Naive thymus-derived CD4-positive, alpha-beta T cell (primary cell): ENCODE results near the gene FUZ. TPM values are rescaled to one million over a fixed set of nuclear protein-coding genes. Genes with fewer than 3 reads are reported as not detected.
A peak's percentile ranks its signal among the peaks of the same experiment; 100 is the strongest.

ENCODE experiments used
- ATAC-seq: fragments of 150-1000 bp; cut with Tn5 transposase; 2 replicates; pipeline ENCODE4 v1.10.0; 2021; ENCODE audit warnings: mild to moderate bottlenecking, moderate library complexity
- CTCF ChIA-PET: fragments of 350-600 bp; sonication (Branson Sonifier 250); formaldehyde crosslinking; loops from one replicate; lab custom pipeline; 2021; ENCODE audit warnings: antibody characterized with exemption; lab: Charles Lee
- POLR2A ChIA-PET: fragments of 350-600 bp; sonication (Branson Sonifier 250); formaldehyde crosslinking; loops from one replicate; lab custom pipeline; 2021; ENCODE audit warnings: antibody characterized with exemption, inconsistent platforms; lab: Charles Lee
- DNase-seq, 9 donors: peaks; one replicate each; pipeline versions ENCODE4 v3.0.0 to v3.0.0-alpha.2; 2020 to 2022; ENCODE audit warnings: mixed read lengths in 1 of 9
- H3K27ac ChIP-seq: one replicate; pipeline ENCODE4 v1.7.0; 2013; ENCODE audit warnings: mild to moderate bottlenecking, low read depth, low read length, moderate library complexity
- H3K27me3 ChIP-seq, 2 donors: one replicate each; pipeline ENCODE4 v1.7.0; 2013; ENCODE audit warnings: low read length in 2 of 2, mild to moderate bottlenecking in 2 of 2, moderate library complexity in 2 of 2; ENCODE audit not compliant: control insufficient read depth in 2 of 2, insufficient read depth in 2 of 2
- H3K36me3 ChIP-seq, 3 experiments: 1 replicate in 2 of 3; 2 replicates in 1 of 3; pipeline ENCODE4 v1.7.0; 2013; ENCODE audit warnings: low read length in 3 of 3, mild to moderate bottlenecking in 3 of 3, moderate library complexity in 1 of 3; ENCODE audit not compliant: insufficient read depth in 3 of 3, control insufficient read depth in 2 of 3
- H3K4me1 ChIP-seq, 2 donors: one replicate each; pipeline ENCODE4 v1.7.0; 2013; ENCODE audit warnings: low read length in 2 of 2, mild to moderate bottlenecking in 2 of 2, moderate library complexity in 1 of 2; ENCODE audit not compliant: control insufficient read depth in 2 of 2, insufficient read depth in 2 of 2
- H3K4me3 ChIP-seq: 2 replicates; pipeline ENCODE4 v1.7.0; 2013; ENCODE audit warnings: mild to moderate bottlenecking, low read length
- H3K9me3 ChIP-seq, 3 experiments: 1 replicate in 2 of 3; 2 replicates in 1 of 3; pipeline ENCODE4 v1.7.0; 2013; ENCODE audit warnings: low read length in 3 of 3; ENCODE audit not compliant: control insufficient read depth in 2 of 3
- H3K27ac Mint-ChIP-seq, 9 donors: one replicate each; pipeline ENCODE4 v1.8.0; 2020 to 2022; ENCODE audit warnings: mixed read lengths in 9 of 9, mild to moderate bottlenecking in 8 of 9, moderate library complexity in 5 of 9, inconsistent platforms in 2 of 9
- H3K27me3 Mint-ChIP-seq, 5 donors: one replicate each; pipeline ENCODE4 v1.8.0; 2021 to 2022; ENCODE audit warnings: mixed read lengths in 5 of 5, mild to moderate bottlenecking in 1 of 5
- H3K36me3 Mint-ChIP-seq, 5 donors: one replicate each; pipeline ENCODE4 v1.8.0; 2020 to 2022; ENCODE audit warnings: mixed read lengths in 5 of 5, mild to moderate bottlenecking in 3 of 5, inconsistent platforms in 1 of 5
- H3K4me1 Mint-ChIP-seq, 7 donors: one replicate each; pipeline ENCODE4 v1.8.0; 2020 to 2022; ENCODE audit warnings: mixed read lengths in 7 of 7, mild to moderate bottlenecking in 3 of 7, inconsistent platforms in 1 of 7
- H3K4me3 Mint-ChIP-seq, 10 donors: one replicate each; pipeline ENCODE4 v1.8.0; 2020 to 2022; ENCODE audit warnings: mild to moderate bottlenecking in 10 of 10, mixed read lengths in 10 of 10, moderate library complexity in 6 of 10, inconsistent platforms in 2 of 10
- H3K9me3 Mint-ChIP-seq, 11 donors: one replicate each; pipeline ENCODE4 v1.8.0; 2020 to 2022; ENCODE audit warnings: mixed read lengths in 11 of 11, mild to moderate bottlenecking in 4 of 11, inconsistent platforms in 1 of 11, moderate library complexity in 1 of 11
- intact Hi-C, 2 donors: fragments of 100-400 bp; cut with micrococcal nuclease; formaldehyde crosslinking; loops; one replicate each; pipeline ENCODE4 v1.15.1; 2023
- polyA plus RNA-seq, 2 donors: library from polyadenylated mRNA; unstranded; fragments of 300-500 nt; fragmentation: Illumina TruSeq; gene quantifications; one replicate each; pipeline ENCODE4 v1.2.3, GENCODE V29; 2021
- total RNA-seq, 6 experiments: library from RNA in 5 of 6; stranded (reverse) in 5 of 6; gene quantifications; 1 replicate in 5 of 6; 2 replicates in 1 of 6; pipeline ENCODE4 v1.2.3 and lab custom pipeline; 2021 to 2026

FUZ gene
- total and polyA plus RNA-seq, 7 experiments from 2014 or later: 3.8 to 28.4 (median 24.2) TPM

DNA sequence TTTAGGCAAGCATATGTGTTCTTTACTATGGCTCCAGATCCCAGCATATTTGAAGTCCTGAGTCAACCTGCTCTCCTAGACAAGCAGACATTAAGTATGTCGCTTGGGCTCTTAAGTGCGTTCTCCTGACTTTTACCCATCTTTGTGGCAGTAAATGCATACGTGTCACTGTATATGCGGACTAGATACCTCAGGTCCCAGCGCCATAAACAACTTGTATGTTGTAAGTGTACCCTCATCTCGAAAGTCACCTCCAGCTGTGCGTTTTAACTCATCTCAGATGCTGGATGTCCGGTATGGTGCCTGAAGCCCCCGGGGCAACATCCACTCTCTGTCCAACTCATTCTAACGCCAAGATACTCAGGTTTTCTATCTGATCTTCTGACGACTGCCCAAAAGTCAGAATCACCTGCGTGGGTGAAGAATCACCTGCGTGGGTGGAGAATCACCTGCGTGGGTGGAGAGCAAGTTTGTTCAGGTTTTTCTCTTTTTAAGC is 39.6 kb upstream of the FUZ start:
- Mint-ChIP-seq H3K27me3 (peaks cover 0 to 9% (median 0%) of the 10 kb centered on the region in 5 donors), H3K4me3 (peak overlapping the region; percentile 74 to 93 (median 88)), H3K36me3 (peaks cover 0 to 10% (median 4%) of the 10 kb centered on the region in 5 donors), H3K27ac (peak overlapping the region; percentile 43 to 93 (median 85)), H3K9me3 (peaks cover 0 to 10% (median 2%) of the 10 kb centered on the region in 11 donors), H3K4me1 (peaks cover 22 to 36% (median 33%) of the 10 kb centered on the region in 7 donors)
- no peak for ATAC-seq
- Histone ChIP-seq H3K36me3 (peaks cover 0 to 39% (median 3%) of the 10 kb centered on the region in 3 experiments), H3K4me1 (peaks cover 7 to 25% of the 10 kb centered on the region in 2 donors), H3K9me3 (no peaks in the 10 kb centered on the region), H3K27ac (peak overlapping the region; percentile 59), H3K4me3 (peak overlapping the region; percentile 46), H3K27me3 (no peaks in the 10 kb centered on the region)
- no peak for DNase-seq
- POLR2A ChIA-PET: interaction anchor here (0.7 to 4.5 kb wide), 6 partner anchors 11 to 41 kb away, joined by 3 to 39 read pairs (median 6); partner anchors contain the start of genes FUZ and PNKP
- intact Hi-C loops: no loop called here
- CTCF ChIA-PET: no interaction called here

DNA sequence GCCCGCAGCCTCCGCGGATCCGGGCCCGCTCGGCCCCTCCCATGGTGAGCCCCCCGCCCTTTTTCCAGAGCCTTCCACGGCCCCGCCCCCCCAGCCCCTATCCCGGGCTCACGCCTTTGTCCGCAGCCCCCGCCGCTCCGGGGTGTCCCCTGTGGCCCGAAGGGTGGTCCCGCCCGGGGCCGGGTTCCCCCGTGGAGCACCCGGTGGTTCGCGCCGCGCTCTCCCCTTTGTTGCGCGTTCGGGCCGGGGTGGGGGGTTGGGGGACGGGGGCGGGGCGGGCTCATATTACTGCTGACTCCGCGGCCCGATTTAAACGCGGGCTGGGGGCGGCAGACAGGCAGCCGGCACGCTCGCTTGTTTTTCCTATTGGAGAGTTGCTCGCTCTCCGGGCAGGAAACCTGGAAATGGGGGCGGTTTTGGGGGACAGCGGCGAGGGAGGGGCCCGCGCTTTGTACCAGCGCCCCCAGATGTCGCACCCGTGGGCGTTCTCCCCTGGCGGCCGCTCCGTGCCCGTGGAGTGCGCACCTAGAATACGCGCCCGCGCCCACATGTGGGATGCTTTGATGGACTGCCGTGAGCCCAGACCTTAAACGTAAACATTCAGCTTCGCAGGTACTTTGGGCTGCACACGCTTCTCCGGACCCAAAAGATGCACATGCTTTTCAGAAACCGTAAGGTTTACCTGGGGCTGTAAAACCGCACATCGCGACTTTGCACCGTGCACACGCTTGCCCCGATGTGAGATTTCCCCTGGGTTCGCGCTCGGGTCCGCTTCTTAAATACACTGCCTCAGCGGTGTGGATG is 38.6 kb upstream of the FUZ start:
- Histone ChIP-seq H3K4me1 (peaks cover 7 to 25% of the 10 kb centered on the region in 2 donors), H3K36me3 (peaks cover 0 to 29% (median 0%) of the 10 kb centered on the region in 3 experiments), H3K4me3 (peak overlapping the region; percentile 46), H3K9me3 (no peaks in the 10 kb centered on the region), H3K27me3 (no peaks in the 10 kb centered on the region), H3K27ac (peak overlapping the region; percentile 99)
- Mint-ChIP-seq H3K9me3 (peaks cover 0 to 10% (median 3%) of the 10 kb centered on the region in 11 donors), H3K4me3 (peak overlapping the region; percentile 74 to 93 (median 88)), H3K27me3 (peaks cover 0 to 11% (median 0%) of the 10 kb centered on the region in 5 donors), H3K4me1 (peaks cover 22 to 37% (median 33%) of the 10 kb centered on the region in 7 donors), H3K27ac (peak overlapping the region; percentile 65 to 93 (median 87)), H3K36me3 (peaks cover 0 to 10% (median 4%) of the 10 kb centered on the region in 5 donors)
- intact Hi-C loops: loop anchor here (1.0 to 2.0 kb wide), 4 partner anchors 16 to 271 kb away; partner anchors contain the start of genes NOSIP (in 2 of the 2), PRRG2 (in 2 of the 2), ATF5 (in 1 of the 2) and NUP62 (in 1 of the 2)
- DNase-seq: peak in 5 of 9 donors; percentile 33 to 40 (median 38)
- CTCF ChIA-PET: no interaction called here
- POLR2A ChIA-PET: interaction anchor here (0.7 to 4.5 kb wide), 17 partner anchors 9 to 1522 kb away, joined by 3 to 39 read pairs (median 4); partner anchors contain the start of genes AKT1S1, BCL2L12, FUZ and IRF3
- ATAC-seq: peak; percentile 12

DNA sequence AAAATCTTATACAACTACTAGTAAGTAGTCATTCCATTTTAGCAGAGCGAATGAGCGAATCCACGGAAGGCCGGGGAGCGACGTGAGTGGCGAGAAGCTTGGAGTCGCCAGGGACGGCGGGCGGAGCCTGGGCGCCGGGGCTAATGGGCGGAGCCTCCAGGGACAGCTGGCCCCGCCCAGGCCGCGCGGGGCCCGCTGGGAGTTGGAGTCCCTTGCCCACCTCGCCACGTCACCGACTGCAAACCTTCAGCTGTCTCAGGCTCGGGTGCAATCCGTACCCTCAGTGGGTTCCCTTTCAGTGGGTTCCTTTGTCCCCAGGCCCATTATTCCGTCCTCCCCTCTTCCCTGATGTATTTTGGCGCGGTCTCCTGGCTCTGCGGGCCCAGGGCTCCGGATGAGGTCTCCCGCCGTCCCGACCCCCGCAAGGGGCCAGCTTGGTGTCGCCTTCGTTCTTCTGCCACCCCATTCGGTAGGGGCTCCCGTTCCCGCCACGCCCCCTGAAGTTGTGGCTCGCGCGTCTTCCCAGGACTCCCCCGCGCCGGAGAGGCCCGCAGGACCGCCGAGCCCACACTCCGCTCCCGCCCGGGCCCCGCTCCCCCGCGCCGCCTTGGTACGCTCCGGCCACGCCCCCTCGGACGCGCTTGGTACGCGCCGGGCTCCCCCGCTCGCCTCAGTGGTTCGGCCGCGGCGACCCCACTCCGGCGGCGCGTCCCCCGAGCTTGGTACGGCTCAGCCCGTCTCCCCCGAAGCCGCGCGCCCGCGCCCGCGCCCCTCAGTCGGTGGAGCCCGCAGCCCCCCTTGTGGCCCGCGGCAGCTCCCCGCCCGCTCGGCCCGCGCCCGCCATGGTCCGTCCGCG is 37.6 kb upstream of the FUZ start, which contains the start of gene PTOV1:
Gene PTOV1, plus strand, starts transcription at position 673 of the 856 bp plus-strand sequence.
- ChIA-PET POLR2A (interaction anchor here (0.8 to 4.5 kb wide), 22 partner anchors 8 to 1521 kb away, joined by 3 to 39 read pairs (median 4); partner anchors contain the start of genes AKT1S1, BCL2L12, FUZ and GYS1), CTCF (interaction anchor here (0.8 kb wide), 1 partner anchor 26 kb away, joined by 3 read pairs; the partner anchor contains the start of gene AKT1S1)
- Mint-ChIP-seq H3K36me3 (peaks cover 0 to 10% (median 4%) of the 10 kb centered on the region in 5 donors), H3K4me1 (peaks cover 22 to 37% (median 33%) of the 10 kb centered on the region in 7 donors), H3K4me3 (peak within 1 kb of the TSS; percentile 91 to 96 (median 92)), H3K27ac (peak within 1 kb of the TSS; percentile 85 to 98 (median 95)), H3K27me3 (peaks cover 0 to 11% (median 0%) of the 10 kb centered on the region in 5 donors), H3K9me3 (peaks cover 0 to 10% (median 3%) of the 10 kb centered on the region in 11 donors)
- Histone ChIP-seq H3K27ac (peak within 1 kb of the TSS; percentile 99), H3K27me3 (no peaks in the 10 kb centered on the region), H3K4me3 (peak within 1 kb of the TSS; percentile 89), H3K4me1 (peaks cover 7 to 25% of the 10 kb centered on the region in 2 donors), H3K36me3 (peaks cover 0 to 20% (median 0%) of the 10 kb centered on the region in 3 experiments), H3K9me3 (no peaks in the 10 kb centered on the region)
- intact Hi-C loops: loop anchor here (1.0 to 2.0 kb wide), 10 partner anchors 17 to 270 kb away; partner anchors contain the start of genes AKT1S1 (in 2 of the 2), ATF5 (in 2 of the 2), FUZ (in 2 of the 2) and MED25 (in 2 of the 2)
- DNase-seq: peak; percentile 78 to 97 (median 88)
- ATAC-seq: peak; percentile 93

DNA sequence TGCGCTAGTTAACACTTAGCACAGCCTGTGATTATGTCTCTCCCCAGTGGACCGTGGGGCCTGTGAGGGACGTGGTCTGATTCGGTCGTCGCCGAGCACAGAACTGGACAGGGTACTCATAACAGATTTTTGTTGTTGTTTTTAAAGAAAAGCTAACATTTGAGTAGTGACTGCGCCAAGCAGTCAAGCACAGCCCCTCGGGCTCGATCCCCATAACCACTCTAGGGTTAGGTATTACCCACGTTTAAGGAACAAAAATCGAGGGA is 37.1 kb upstream of the FUZ start:
- ATAC-seq (no peak), DNase-seq (no peak)
- ChIA-PET POLR2A (interaction anchor here (0.8 to 4.5 kb wide), 17 partner anchors 9 to 857 kb away, joined by 3 to 39 read pairs (median 5); partner anchors contain the start of genes AKT1S1, FUZ, GYS1 and MED25), CTCF (interaction anchor here (0.8 kb wide), 1 partner anchor 27 kb away, joined by 3 read pairs; the partner anchor contains the start of gene AKT1S1)
- Histone ChIP-seq H3K4me1 (peaks cover 7 to 25% of the 10 kb centered on the region in 2 donors), H3K27ac (peak overlapping the region; percentile 99), H3K9me3 (no peaks in the 10 kb centered on the region), H3K36me3 (peaks cover 0 to 14% (median 0%) of the 10 kb centered on the region in 3 experiments), H3K27me3 (no peaks in the 10 kb centered on the region), H3K4me3 (peak overlapping the region; percentile 89)
- Mint-ChIP-seq H3K36me3 (peaks cover 0 to 8% (median 4%) of the 10 kb centered on the region in 5 donors), H3K4me3 (peak overlapping the region; percentile 78 to 96 (median 92)), H3K4me1 (peaks cover 22 to 37% (median 33%) of the 10 kb centered on the region in 7 donors), H3K9me3 (peaks cover 0 to 10% (median 2%) of the 10 kb centered on the region in 11 donors), H3K27me3 (peaks cover 0 to 12% (median 0%) of the 10 kb centered on the region in 5 donors), H3K27ac (peak overlapping the region; percentile 79 to 98 (median 95))
- intact Hi-C loops: loop anchor here (1.0 to 2.0 kb wide), 10 partner anchors 17 to 269 kb away; partner anchors contain the start of genes AKT1S1 (in 2 of the 2), ATF5 (in 2 of the 2), FUZ (in 2 of the 2) and MED25 (in 2 of the 2)

DNA sequence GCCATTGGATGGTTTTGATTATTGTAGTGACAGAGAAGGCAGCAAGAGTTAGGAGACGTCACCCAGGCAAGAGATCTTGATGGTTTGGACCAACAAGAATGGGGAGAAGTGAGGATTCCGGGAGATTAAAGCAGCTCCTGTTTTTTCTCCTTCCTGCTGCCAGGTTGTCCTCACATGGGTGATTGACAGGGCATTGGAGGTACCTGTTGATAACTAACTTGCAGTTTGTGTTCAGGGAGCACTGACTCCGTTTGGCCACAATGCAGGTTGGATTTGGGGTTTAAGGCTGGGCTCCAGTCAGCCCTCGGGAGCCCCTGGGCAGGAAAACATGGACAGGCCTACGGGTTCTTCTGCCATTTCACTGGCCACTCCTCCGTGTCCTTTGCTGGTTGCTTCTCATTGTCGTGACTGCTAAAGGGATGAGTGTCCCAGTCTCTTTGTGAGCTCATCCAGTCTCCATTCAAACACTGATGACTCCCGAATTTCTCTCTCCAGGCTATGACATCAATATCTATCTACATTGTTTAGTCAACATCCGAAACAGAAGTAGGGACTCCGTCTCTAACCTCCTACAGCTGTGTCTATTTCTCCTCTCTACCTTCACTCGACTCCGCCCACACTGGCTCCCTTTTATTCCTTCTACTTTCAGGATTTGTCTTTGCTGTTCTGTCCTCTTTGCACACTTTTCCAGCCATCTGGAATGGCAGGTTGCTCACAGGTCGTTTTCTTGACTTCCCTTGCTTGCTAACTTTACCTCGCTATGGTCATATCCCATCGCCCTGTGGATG is 36.5 kb upstream of the FUZ start:
- no peaks in the 10 kb centered on the region for H3K27me3 ChIP-seq
- H3K4me1 Mint-ChIP-seq: peaks cover 22 to 37% (median 33%) of the 10 kb centered on the region in 7 donors
- H3K36me3 ChIP-seq: peaks cover 0 to 9% (median 0%) of the 10 kb centered on the region in 3 experiments
- no peaks in the 10 kb centered on the region for H3K9me3 ChIP-seq
- ChIA-PET CTCF (no interaction called here), POLR2A (interaction anchor here (0.8 to 4.5 kb wide), 10 partner anchors 15 to 256 kb away, joined by 3 to 39 read pairs (median 6); partner anchors contain the start of genes AKT1S1, FUZ, MED25 and TBC1D17)
- H3K27ac ChIP-seq: no peak overlapping the region
- H3K4me1 ChIP-seq: peaks cover 7 to 25% of the 10 kb centered on the region in 2 donors
- H3K4me3 ChIP-seq: peak overlapping the region; percentile 89
- DNase-seq (no peak), ATAC-seq (no peak)
- H3K4me3 Mint-ChIP-seq: peak overlapping the region; percentile 78 to 96 (median 92)
- H3K27me3 Mint-ChIP-seq: peaks cover 0 to 13% (median 0%) of the 10 kb centered on the region in 5 donors
- peaks cover 0 to 10% (median 2%) of the 10 kb centered on the region in 11 donors for H3K9me3 Mint-ChIP-seq
- intact Hi-C loops: loop anchor here (1.0 to 2.0 kb wide), 10 partner anchors 18 to 269 kb away; partner anchors contain the start of genes AKT1S1 (in 2 of the 2), ATF5 (in 2 of the 2), FUZ (in 2 of the 2) and MED25 (in 2 of the 2)
- peaks cover 0 to 8% (median 4%) of the 10 kb centered on the region in 5 donors for H3K36me3 Mint-ChIP-seq
- peak overlapping the region; percentile 59 to 98 (median 95) for H3K27ac Mint-ChIP-seq
